Fibroblast of lung (primary cell): ENCODE measurements around the gene TCF7L1. TPM values are rescaled to one million over a fixed set of nuclear protein-coding genes. Genes with fewer than 3 reads are reported as not detected.
"Not testable (repeated sequence)": the region's sequence is repeated elsewhere in the genome, so short reads cannot be mapped to it uniquely, and the experiment has no call there.

Experiments used
- DNase-seq, 2 donors: peaks; one replicate each; pipeline versions ENCODE4 v3.0.0 to v3.0.0-alpha.2; 2010; ENCODE audit warnings: low read depth in 2 of 2
- H2AFZ ChIP-seq: 2 replicates; pipeline ENCODE4 v1.5.1; 2012; ENCODE audit warnings: low read length, control low read depth, inconsistent platforms
- H3K27ac ChIP-seq: 2 replicates; pipeline ENCODE4 v1.5.1; 2011; ENCODE audit warnings: low read length, control low read depth; ENCODE audit not compliant: insufficient read depth
- H3K27me3 ChIP-seq: 2 replicates; pipeline ENCODE4 v1.5.1; 2011; ENCODE audit warnings: mild to moderate bottlenecking, low read length; ENCODE audit not compliant: control insufficient read depth, insufficient read depth
- H3K36me3 ChIP-seq: 2 replicates; pipeline ENCODE4 v1.5.1; 2011; ENCODE audit warnings: low read length; ENCODE audit not compliant: control insufficient read depth, insufficient read depth
- H3K4me1 ChIP-seq: 2 replicates; pipeline ENCODE4 v1.5.1; 2011; ENCODE audit warnings: low read length; ENCODE audit not compliant: control insufficient read depth, insufficient read depth; ENCODE audit errors: extremely low read depth
- H3K4me2 ChIP-seq: 2 replicates; pipeline ENCODE4 v1.5.1; 2011; ENCODE audit warnings: low read length, control low read depth; ENCODE audit not compliant: insufficient read depth; ENCODE audit errors: extremely low read depth
- H3K4me3 ChIP-seq, 4 experiments: fragments of 200-600 bp in 1 of 4; sonication (generic) in 1 of 4; replicated peaks in 1 of 4; 2 replicates each; pipeline ENCODE4 v1.5.1; 2011 to 2016; ENCODE audit warnings: low read length in 4 of 4, low read depth in 3 of 4, mild to moderate bottlenecking in 3 of 4, control low read depth in 2 of 4, inconsistent platforms in 1 of 4, mixed read lengths in 1 of 4; ENCODE audit not compliant: insufficient read depth in 1 of 4; ENCODE audit errors: control extremely low read depth in 1 of 4
- H3K79me2 ChIP-seq: 2 replicates; pipeline ENCODE4 v1.5.1; 2012; ENCODE audit warnings: mild to moderate bottlenecking, low read length, inconsistent platforms; ENCODE audit not compliant: control insufficient read depth, insufficient read depth
- H3K9ac ChIP-seq: 2 replicates; pipeline ENCODE4 v1.5.1; 2011; ENCODE audit warnings: mild to moderate bottlenecking, low read length, control low read depth; ENCODE audit not compliant: insufficient read depth
- H3K9me3 ChIP-seq: 2 replicates; pipeline ENCODE4 v1.5.1; 2012; ENCODE audit warnings: low read depth, low read length; ENCODE audit not compliant: control insufficient read depth, insufficient read depth
- H4K20me1 ChIP-seq: 2 replicates; pipeline ENCODE4 v1.5.1; 2011; ENCODE audit warnings: low read length; ENCODE audit not compliant: control insufficient read depth, insufficient read depth; ENCODE audit errors: extremely low read depth
- EZH2 ChIP-seq: IDR thresholded peaks from 2 replicates; pipeline ENCODE4 v1.5.1; 2012; ENCODE audit warnings: low read length, control low read depth, mild to moderate bottlenecking; ENCODE audit errors: missing control alignments
- polyA plus RNA-seq, 2 donors: library from polyadenylated mRNA; depleted of rRNA in 1 of 2; stranded (reverse) in 1 of 2; unstranded in 1 of 2; fragments of >200 nt; gene quantifications; 2 replicates each; pipeline ENCODE4 v1.2.1, GENCODE V29; 2011 to 2012; ENCODE audit warnings: missing spikeins in 1 of 2
- total RNA-seq: library from RNA; depleted of rRNA; stranded (reverse); fragments of >200 nt; gene quantifications from 2 replicates; pipeline ENCODE4 v1.2.1, GENCODE V29; 2014
- TF ChIP-seq, protein P1 (sequence below), 2 donors: IDR thresholded peaks in 1 of 2; conservative IDR thresholded peaks in 1 of 2; 1 replicate in 1 of 2; 2 replicates in 1 of 2; pipeline ENCODE4 v1.5.1; 2011 to 2012; ENCODE audit warnings: low read length in 2 of 2, control low read depth in 1 of 2, inconsistent platforms in 1 of 2, low read depth in 1 of 2, mild to moderate bottlenecking in 1 of 2

TCF7L1 gene
- total and polyA plus RNA-seq, 2 donors (not counting 1 experiment from before 2014, with no cell fraction given) = 0.83 to 1.5 TPM

GRCh38 chr2:85330839-85331636 is 197.8 kb downstream of the TCF7L1 start:
- Histone ChIP-seq H3K9me3 (no peaks in the 10 kb centered on the region), H3K9ac (no peak overlapping the region), H3K79me2 (peaks cover 15% of the 10 kb centered on the region), H2AFZ (no peak overlapping the region), H4K20me1 (no peaks in the 10 kb centered on the region), H3K36me3 (no peaks in the 10 kb centered on the region), H3K4me2 (no peak overlapping the region), H3K4me1 (no peaks in the 10 kb centered on the region), H3K27ac (no peak overlapping the region), H3K27me3 (no peaks in the 10 kb centered on the region), H3K4me3 (no peak overlapping the region)
- no peak for TF ChIP-seq EZH2
- TF ChIP-seq, protein P1, sequence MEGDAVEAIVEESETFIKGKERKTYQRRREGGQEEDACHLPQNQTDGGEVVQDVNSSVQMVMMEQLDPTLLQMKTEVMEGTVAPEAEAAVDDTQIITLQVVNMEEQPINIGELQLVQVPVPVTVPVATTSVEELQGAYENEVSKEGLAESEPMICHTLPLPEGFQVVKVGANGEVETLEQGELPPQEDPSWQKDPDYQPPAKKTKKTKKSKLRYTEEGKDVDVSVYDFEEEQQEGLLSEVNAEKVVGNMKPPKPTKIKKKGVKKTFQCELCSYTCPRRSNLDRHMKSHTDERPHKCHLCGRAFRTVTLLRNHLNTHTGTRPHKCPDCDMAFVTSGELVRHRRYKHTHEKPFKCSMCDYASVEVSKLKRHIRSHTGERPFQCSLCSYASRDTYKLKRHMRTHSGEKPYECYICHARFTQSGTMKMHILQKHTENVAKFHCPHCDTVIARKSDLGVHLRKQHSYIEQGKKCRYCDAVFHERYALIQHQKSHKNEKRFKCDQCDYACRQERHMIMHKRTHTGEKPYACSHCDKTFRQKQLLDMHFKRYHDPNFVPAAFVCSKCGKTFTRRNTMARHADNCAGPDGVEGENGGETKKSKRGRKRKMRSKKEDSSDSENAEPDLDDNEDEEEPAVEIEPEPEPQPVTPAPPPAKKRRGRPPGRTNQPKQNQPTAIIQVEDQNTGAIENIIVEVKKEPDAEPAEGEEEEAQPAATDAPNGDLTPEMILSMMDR (conservative IDR thresholded peaks at IDR 0.05 in 1 of 2, IDR thresholded peaks at IDR 0.05 in 1 of 2; ENCODE audit: low read depth in 1 of 2, low read length in 2 of 2) = no peak
- DNase-seq = no peak

- not testable (repeated sequence) for H3K9ac ChIP-seq, H3K4me3 ChIP-seq, H2AFZ ChIP-seq, H3K9me3 ChIP-seq, H3K27ac ChIP-seq, H3K36me3 ChIP-seq, H4K20me1 ChIP-seq, H3K27me3 ChIP-seq, H3K79me2 ChIP-seq, H3K4me1 ChIP-seq, DNase-seq, H3K4me2 ChIP-seq
Measured at GRCh38 chr2:85333877-85334276, 200.7 kb downstream of the TCF7L1 start.

DNA sequence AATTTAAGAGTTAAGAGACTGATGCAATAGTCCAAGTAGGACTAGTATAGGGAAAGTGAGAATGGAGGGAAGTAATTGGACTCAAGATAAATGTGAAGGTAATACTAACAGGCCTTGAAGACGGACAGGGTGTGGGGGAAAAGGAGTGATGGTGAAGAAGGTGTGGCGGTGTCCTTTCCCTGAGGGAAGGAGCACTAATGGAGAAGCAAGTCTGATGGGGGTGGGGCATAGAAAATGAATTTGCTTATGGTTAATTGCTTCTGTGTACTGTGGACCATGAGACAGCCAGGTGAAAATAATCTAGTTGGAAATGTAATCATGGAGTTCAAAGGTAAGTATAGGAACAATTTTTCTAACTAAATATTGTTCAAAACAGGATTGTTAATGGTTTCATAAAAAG is 201.7 kb downstream of the TCF7L1 start:
- no peak for TF ChIP-seq EZH2
- TF ChIP-seq, protein P1 (conservative IDR thresholded peaks at IDR 0.05 in 1 of 2, IDR thresholded peaks at IDR 0.05 in 1 of 2; ENCODE audit: low read depth in 1 of 2, low read length in 2 of 2) = no peak
- Histone ChIP-seq H3K4me3 (no peak overlapping the region), H3K79me2 (no peaks in the 10 kb centered on the region)

More for the DNA sequence above, 201.7 kb downstream of the TCF7L1 start:
- Histone ChIP-seq H4K20me1 (no peaks in the 10 kb centered on the region), H2AFZ (no peak overlapping the region), H3K36me3 (no peaks in the 10 kb centered on the region), H3K9me3 (no peaks in the 10 kb centered on the region), H3K4me1 (no peaks in the 10 kb centered on the region), H3K4me2 (no peak overlapping the region), H3K9ac (no peak overlapping the region), H3K27me3 (peaks cover 6% of the 10 kb centered on the region), H3K27ac (no peak overlapping the region)
- DNase-seq = no peak
